Activated CD8-positive, alpha-beta memory T cell treated with anti-CD3 and anti-CD28 coated beads for 1 hour (primary cell): ENCODE measurements around the gene CDH22.

ENCODE experiments used
- DNase-seq, 2 donors: peaks; one replicate each; pipeline ENCODE4 v3.0.0-alpha.2; 2020; ENCODE audit warnings: low read depth in 1 of 2; ENCODE audit errors: extremely low read depth in 1 of 2

CDH22 gene

GRCh38 chr20:46130534-46130933 lies 177.8 kb downstream of the CDH22 start:
- DNase-seq = no peak

- no peak for DNase-seq
Measured at GRCh38 chr20:46129955-46130481, 178.3 kb downstream of the CDH22 start.

GRCh38 chr20:46128310-46129151 lies 179.8 kb downstream of the CDH22 start:
- no peak for DNase-seq

GRCh38 chr20:46127396-46128010 lies 180.8 kb downstream of the CDH22 start:
- no peak for DNase-seq

- DNase-seq = no peak
Measured at GRCh38 chr20:46126440-46127056, 181.8 kb downstream of the CDH22 start.
